Endothelial cell of umbilical vein (primary cell): Measurements from ENCODE around the gene MAPK8IP3. TPM values are rescaled to one million over a fixed set of nuclear protein-coding genes. Genes with fewer than 3 reads are reported as not detected.

Experiments
- BruUV-seq: library from RNA; stranded (reverse); fragments of 400-500 nt; replicated peaks from 2 replicates; lab custom pipeline; 2021; lab: Mats Ljungman, UMichigan
- CTCF ChIA-PET: fragments of 300-600, 350-600 bp; sonication (Branson Sonifier 250); formaldehyde crosslinking; loops from one replicate; lab custom pipeline; 2021; ENCODE audit warnings: antibody characterized with exemption, inconsistent platforms; lab: Charles Lee
- POLR2A ChIA-PET: fragments of 300-600, 350-600 bp; sonication (Branson Sonifier 250); formaldehyde crosslinking; loops from one replicate; lab custom pipeline; 2021; ENCODE audit warnings: antibody characterized with exemption, inconsistent platforms; lab: Charles Lee
- DNase-seq: peaks from one replicate; pipeline ENCODE4 v3.0.0-alpha.2; 2011; ENCODE audit warnings: low read depth, low spot score
- FAIRE-seq: peaks from 2 replicates; lab custom pipeline; 2011; peaks lifted over from hg19 to GRCh38; lab: Jason Lieb, UNC
- H2AFZ ChIP-seq: 2 replicates; pipeline ENCODE4 v1.6.0; 2012; ENCODE audit warnings: low read depth, low read length, control low read depth, inconsistent platforms
- H3K27ac ChIP-seq: 2 replicates; pipeline ENCODE4 v1.5.1; 2011; ENCODE audit warnings: low read depth, mild to moderate bottlenecking, control low read depth, low read length, moderate library complexity; ENCODE audit not compliant: insufficient read depth
- H3K27me3 ChIP-seq, 2 experiments: 2 replicates each; pipeline versions ENCODE4 v1.6.0 to v1.6.1; 2011; ENCODE audit warnings: low read length in 2 of 2, mixed read lengths in 1 of 2; ENCODE audit not compliant: control insufficient read depth in 2 of 2, insufficient read depth in 2 of 2
- H3K36me3 ChIP-seq, 2 experiments: 2 replicates in 1 of 2; 3 replicates in 1 of 2; pipeline ENCODE4 v1.5.1; 2011; ENCODE audit warnings: low read length in 2 of 2, mild to moderate bottlenecking in 1 of 2, moderate library complexity in 1 of 2; ENCODE audit not compliant: control insufficient read depth in 2 of 2, insufficient read depth in 2 of 2; ENCODE audit errors: extremely low read depth in 1 of 2
- H3K4me1 ChIP-seq: 3 replicates; pipeline ENCODE4 v1.5.1; 2011; ENCODE audit warnings: mild to moderate bottlenecking, low read length; ENCODE audit not compliant: control insufficient read depth, insufficient read depth; ENCODE audit errors: extremely low read depth
- H3K4me2 ChIP-seq: 2 replicates; pipeline ENCODE4 v1.6.1; 2011; ENCODE audit warnings: low read length, control low read depth, mixed read lengths; ENCODE audit not compliant: insufficient read depth
- H3K4me3 ChIP-seq, 3 experiments: fragments of 200-600 bp in 1 of 3; sonication (generic), shearing (Covaris generic) in 1 of 3; replicated peaks in 1 of 3; 2 replicates each; pipeline ENCODE4 v1.5.1; 2011 to 2016; ENCODE audit warnings: control low read depth in 3 of 3, low read length in 3 of 3, mild to moderate bottlenecking in 2 of 3, inconsistent platforms in 1 of 3, low read depth in 1 of 3, moderate library complexity in 1 of 3; ENCODE audit not compliant: insufficient read depth in 1 of 3
- H3K79me2 ChIP-seq: 2 replicates; pipeline ENCODE4 v1.6.0; 2012; ENCODE audit warnings: low read length, inconsistent platforms; ENCODE audit not compliant: control insufficient read depth, insufficient read depth
- H3K9ac ChIP-seq: replicated peaks from 2 replicates; pipeline ENCODE3; 2011; ENCODE audit warnings: low read length, control low read depth; ENCODE audit not compliant: insufficient read depth; ENCODE audit errors: extremely low read depth
- H3K9me1 ChIP-seq: replicated peaks from 3 replicates; pipeline ENCODE4 v1.6.0; 2011; ENCODE audit warnings: mild to moderate bottlenecking, low read length; ENCODE audit not compliant: control insufficient read depth, insufficient read depth; ENCODE audit errors: extremely low read depth
- H3K9me3 ChIP-seq: replicated peaks from 2 replicates; pipeline ENCODE4 v1.5.1; 2012; ENCODE audit warnings: low read length, inconsistent platforms; ENCODE audit not compliant: control insufficient read depth, insufficient read depth
- H4K20me1 ChIP-seq: replicated peaks from 2 replicates; pipeline ENCODE3; 2011; ENCODE audit warnings: mild to moderate bottlenecking, low read length; ENCODE audit not compliant: control insufficient read depth, insufficient read depth; ENCODE audit errors: extremely low read depth
- EZH2 ChIP-seq: IDR thresholded peaks from 2 replicates; pipeline ENCODE4 v1.6.1; 2012; ENCODE audit warnings: borderline replicate concordance, low read depth, mild to moderate bottlenecking, moderate library complexity, low read length, inconsistent platforms; ENCODE audit not compliant: severe bottlenecking
- FOS ChIP-seq: IDR thresholded peaks from 2 replicates; pipeline ENCODE4 v1.6.1; 2011; ENCODE audit warnings: mild to moderate bottlenecking, low read length, moderate library complexity, borderline replicate concordance; ENCODE audit not compliant: insufficient read depth
- GATA2 ChIP-seq: IDR thresholded peaks from 2 replicates; pipeline ENCODE4 v1.7.0; 2011; ENCODE audit warnings: low read depth, mild to moderate bottlenecking, moderate library complexity, mixed read lengths, low read length; ENCODE audit not compliant: insufficient read length, insufficient read depth
- JUN ChIP-seq: IDR thresholded peaks from 2 replicates; pipeline ENCODE4 v1.6.1; 2011; ENCODE audit warnings: borderline replicate concordance, low read depth; ENCODE audit not compliant: insufficient read length, insufficient read depth
- MYC ChIP-seq: IDR thresholded peaks from one replicate; pipeline ENCODE4 v1.6.1; 2011; ENCODE audit warnings: mild to moderate bottlenecking, low read depth, low read length
- POLR2A ChIP-seq: IDR thresholded peaks from 2 replicates; pipeline ENCODE4 v1.6.1; 2012; ENCODE audit warnings: low read depth, mild to moderate bottlenecking, control low read depth, low read length
- POLR2AphosphoS5 ChIP-seq: IDR thresholded peaks from 2 replicates; pipeline ENCODE4 v1.6.1; 2012; ENCODE audit warnings: low read depth, mild to moderate bottlenecking, control low read depth, low read length, moderate library complexity; ENCODE audit not compliant: insufficient read depth
- dilution Hi-C: fragments of 300-500 bp; cut with MboI; formaldehyde crosslinking; loops from one replicate; pipeline ENCODE4 v1.15.0; 2019; ENCODE audit warnings: low sequenced_read_pairs; ENCODE audit not compliant: extremely low pct_ligation_motif_present
- intact Hi-C: fragments of 100-400 bp; cut with micrococcal nuclease; formaldehyde crosslinking; loops from one replicate; pipeline ENCODE4 v1.10.0; 2022
- polyA plus RNA-seq, 4 experiments: library from polyadenylated mRNA; depleted of rRNA in 3 of 4; stranded (reverse) in 3 of 4; unstranded in 1 of 4; fragments of >200 nt; gene quantifications; 2 replicates each; pipeline versions ENCODE4 v1.2.1 to v1.2.3, GENCODE V29; 2011 to 2012; ENCODE audit warnings: missing spikeins in 1 of 4
- total RNA-seq: library from RNA; stranded (reverse); gene quantifications from 2 replicates; pipeline ENCODE4 v1.2.3, GENCODE V29; 2021
- TF ChIP-seq, protein P1 (sequence below): IDR thresholded peaks from 2 replicates; pipeline ENCODE4 v1.6.1; 2011; ENCODE audit not compliant: insufficient read depth, insufficient read length
- TF ChIP-seq, protein P2 (sequence below), 2 donors: IDR thresholded peaks; 1 replicate in 1 of 2; 2 replicates in 1 of 2; pipeline ENCODE4 v1.5.1; 2011; ENCODE audit warnings: low read length in 2 of 2, mild to moderate bottlenecking in 2 of 2, moderate library complexity in 2 of 2, control low read depth in 1 of 2, inconsistent platforms in 1 of 2, low read depth in 1 of 2; ENCODE audit not compliant: insufficient read depth in 1 of 2; ENCODE audit errors: extremely low read depth in 1 of 2

MAPK8IP3 gene
- total and polyA plus RNA-seq, 2 donors (not counting 3 experiments of a cell fraction or from before 2014, with no cell fraction given) = 40.7 to 92.2 TPM

DNA sequence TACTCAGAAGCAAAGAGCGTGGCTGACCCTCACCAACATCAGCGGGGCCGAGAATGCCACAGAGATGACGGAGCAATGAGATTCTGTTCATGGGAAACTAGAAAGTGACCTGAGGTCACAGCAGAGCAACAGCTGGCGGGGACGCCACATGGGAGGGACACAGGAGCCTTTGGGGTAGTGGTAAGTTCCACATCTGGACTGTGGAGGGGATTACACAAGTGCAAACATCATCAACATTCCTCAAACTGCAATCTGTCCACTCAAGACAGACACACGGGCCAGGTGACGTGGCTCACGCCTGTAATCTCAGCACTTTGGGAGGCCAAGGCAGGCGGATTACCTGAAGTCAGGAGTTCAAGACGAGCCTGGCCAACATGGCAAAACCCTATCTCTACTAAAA, 109.5 kb downstream of the MAPK8IP3 start:
- no peaks in the 10 kb centered on the region for H3K27me3 ChIP-seq
- H3K9ac ChIP-seq = no peak overlapping the region
- no peaks in the 10 kb centered on the region for H3K9me1 ChIP-seq
- ChIA-PET POLR2A (no interaction called here), CTCF (interaction anchor here (0.7 kb wide), 1 partner anchor 43 kb away, joined by 4 read pairs; no protein-coding TSS in a partner anchor)
- TF ChIP-seq FOS = no peak
- TF ChIP-seq POLR2A = no peak
- no peak for TF ChIP-seq GATA2
- TF ChIP-seq POLR2AphosphoS5 = no peak
- TF ChIP-seq EZH2 = no peak
- no peak for TF ChIP-seq JUN
- no peaks in the 10 kb centered on the region for H4K20me1 ChIP-seq
- no peaks in the 10 kb centered on the region for H3K79me2 ChIP-seq
- FAIRE-seq (no peak), DNase-seq (no peak)
- no peak overlapping the region for H3K27ac ChIP-seq
- no peak overlapping the region for H2AFZ ChIP-seq
- intact Hi-C loops (no loop called here), dilution Hi-C loops (no loop called here)
- peaks cover 0 to 27% of the 10 kb centered on the region in 2 experiments for H3K36me3 ChIP-seq
- H3K4me2 ChIP-seq = no peak overlapping the region
- H3K9me3 ChIP-seq = no peaks in the 10 kb centered on the region
- BruUV-seq = no TSS peak
- no peak overlapping the region for H3K4me3 ChIP-seq
- H3K4me1 ChIP-seq = no peaks in the 10 kb centered on the region

DNA sequence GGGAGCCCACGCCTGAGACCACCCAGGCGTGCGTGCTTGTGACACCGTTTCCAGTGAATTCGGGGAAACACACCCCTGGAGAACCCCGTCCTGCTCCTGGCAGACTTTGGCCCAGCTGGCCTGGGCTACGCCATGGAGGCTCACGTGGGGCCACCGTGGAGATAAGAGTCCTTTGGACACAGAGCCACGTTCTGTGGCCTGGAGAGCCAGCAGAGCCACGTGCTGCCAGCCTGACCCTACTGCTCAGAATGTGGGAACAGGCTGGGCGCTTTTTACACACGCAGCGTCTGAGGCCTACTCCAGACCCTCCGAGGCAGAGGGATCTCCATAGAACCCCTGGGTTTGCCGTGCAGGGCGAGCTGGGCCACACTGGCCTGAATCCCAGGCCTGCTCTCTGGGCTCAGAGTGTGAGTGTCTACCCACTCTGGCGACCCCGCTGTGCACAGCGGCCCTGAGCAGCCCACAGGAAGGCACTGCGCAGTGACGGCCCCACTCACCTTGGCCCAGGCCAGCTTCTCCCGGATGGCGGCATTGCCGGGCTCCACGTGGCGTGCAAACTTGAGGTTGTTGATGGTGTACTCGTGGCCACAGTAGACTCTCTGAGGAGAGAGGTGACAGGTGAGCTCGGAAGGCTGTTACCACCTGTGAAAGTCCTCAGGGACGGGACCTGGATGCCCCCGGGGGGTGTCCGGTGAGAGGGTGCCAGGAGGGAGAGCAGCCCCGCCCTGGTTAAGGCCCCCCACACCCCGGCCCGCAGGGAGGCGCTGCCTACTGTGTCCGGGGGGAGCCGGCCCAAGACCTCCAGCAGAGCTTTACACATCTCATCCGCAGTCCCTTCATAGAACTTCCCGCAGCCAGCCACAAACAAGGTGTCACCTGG, 110.6 kb downstream of the MAPK8IP3 start:
- Histone ChIP-seq H4K20me1 (no peaks in the 10 kb centered on the region), H3K27me3 (no peaks in the 10 kb centered on the region), H2AFZ (no peak overlapping the region), H3K79me2 (no peaks in the 10 kb centered on the region), H3K9me3 (no peaks in the 10 kb centered on the region), H3K4me2 (no peak overlapping the region), H3K36me3 (peaks cover 0 to 32% of the 10 kb centered on the region in 2 experiments), H3K4me1 (no peaks in the 10 kb centered on the region), H3K27ac (no peak overlapping the region), H3K4me3 (no peak overlapping the region), H3K9ac (no peak overlapping the region), H3K9me1 (no peaks in the 10 kb centered on the region)
- TF ChIP-seq, protein P1, sequence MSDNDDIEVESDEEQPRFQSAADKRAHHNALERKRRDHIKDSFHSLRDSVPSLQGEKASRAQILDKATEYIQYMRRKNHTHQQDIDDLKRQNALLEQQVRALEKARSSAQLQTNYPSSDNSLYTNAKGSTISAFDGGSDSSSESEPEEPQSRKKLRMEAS = no peak
- TF ChIP-seq FOS (no peak), POLR2A (no peak), JUN (no peak), POLR2AphosphoS5 (no peak), EZH2 (no peak), GATA2 (no peak), MYC (no peak)
- TF ChIP-seq, protein P2, sequence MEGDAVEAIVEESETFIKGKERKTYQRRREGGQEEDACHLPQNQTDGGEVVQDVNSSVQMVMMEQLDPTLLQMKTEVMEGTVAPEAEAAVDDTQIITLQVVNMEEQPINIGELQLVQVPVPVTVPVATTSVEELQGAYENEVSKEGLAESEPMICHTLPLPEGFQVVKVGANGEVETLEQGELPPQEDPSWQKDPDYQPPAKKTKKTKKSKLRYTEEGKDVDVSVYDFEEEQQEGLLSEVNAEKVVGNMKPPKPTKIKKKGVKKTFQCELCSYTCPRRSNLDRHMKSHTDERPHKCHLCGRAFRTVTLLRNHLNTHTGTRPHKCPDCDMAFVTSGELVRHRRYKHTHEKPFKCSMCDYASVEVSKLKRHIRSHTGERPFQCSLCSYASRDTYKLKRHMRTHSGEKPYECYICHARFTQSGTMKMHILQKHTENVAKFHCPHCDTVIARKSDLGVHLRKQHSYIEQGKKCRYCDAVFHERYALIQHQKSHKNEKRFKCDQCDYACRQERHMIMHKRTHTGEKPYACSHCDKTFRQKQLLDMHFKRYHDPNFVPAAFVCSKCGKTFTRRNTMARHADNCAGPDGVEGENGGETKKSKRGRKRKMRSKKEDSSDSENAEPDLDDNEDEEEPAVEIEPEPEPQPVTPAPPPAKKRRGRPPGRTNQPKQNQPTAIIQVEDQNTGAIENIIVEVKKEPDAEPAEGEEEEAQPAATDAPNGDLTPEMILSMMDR (IDR thresholded peaks at IDR 0.05; ENCODE audit: extremely low read depth in 1 of 2, insufficient read depth in 1 of 2, low read depth in 1 of 2, low read length in 2 of 2) = no peak
- ChIA-PET POLR2A (no interaction called here), CTCF (no interaction called here)
- DNase-seq = no peak
- dilution Hi-C loops (no loop called here), intact Hi-C loops (no loop called here)
- FAIRE-seq = no peak
- no TSS peak for BruUV-seq
